VCaP (cell line): ENCODE data around the gene CTNND1.

ENCODE experiments used
- H3K27ac ChIP-seq: fragments of 450-650 bp; 2 replicates; pipeline ENCODE4 v1.5.1; 2017
- TF ChIP-seq, protein P1 (sequence below): fragments of 450-650 bp; conservative IDR thresholded peaks from 2 replicates; pipeline ENCODE4 v1.5.1; 2017; ENCODE audit warnings: mild to moderate bottlenecking, moderate library complexity

CTNND1 gene

DNA sequence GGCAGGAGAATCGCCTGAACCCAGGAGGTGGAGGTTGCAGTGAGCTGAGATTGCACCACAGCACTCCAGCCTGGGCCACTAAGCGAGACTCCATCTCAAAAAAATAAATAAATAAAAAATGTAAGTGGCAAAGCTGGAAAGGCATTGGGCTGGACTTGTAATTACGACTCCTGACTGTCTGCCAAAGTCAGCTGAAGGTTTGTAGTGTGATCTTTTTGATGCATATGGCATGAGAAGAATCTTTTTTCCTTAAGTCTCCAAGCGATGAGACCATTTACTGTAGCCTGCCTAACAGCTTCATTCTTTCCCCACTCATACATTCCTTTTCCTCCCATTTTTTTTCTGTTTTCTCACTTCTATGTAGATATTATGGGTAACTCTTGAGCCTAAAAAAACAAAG lies 24.8 kb downstream of the CTNND1 start:
- peak overlapping the region; percentile 33 for H3K27ac ChIP-seq

DNA sequence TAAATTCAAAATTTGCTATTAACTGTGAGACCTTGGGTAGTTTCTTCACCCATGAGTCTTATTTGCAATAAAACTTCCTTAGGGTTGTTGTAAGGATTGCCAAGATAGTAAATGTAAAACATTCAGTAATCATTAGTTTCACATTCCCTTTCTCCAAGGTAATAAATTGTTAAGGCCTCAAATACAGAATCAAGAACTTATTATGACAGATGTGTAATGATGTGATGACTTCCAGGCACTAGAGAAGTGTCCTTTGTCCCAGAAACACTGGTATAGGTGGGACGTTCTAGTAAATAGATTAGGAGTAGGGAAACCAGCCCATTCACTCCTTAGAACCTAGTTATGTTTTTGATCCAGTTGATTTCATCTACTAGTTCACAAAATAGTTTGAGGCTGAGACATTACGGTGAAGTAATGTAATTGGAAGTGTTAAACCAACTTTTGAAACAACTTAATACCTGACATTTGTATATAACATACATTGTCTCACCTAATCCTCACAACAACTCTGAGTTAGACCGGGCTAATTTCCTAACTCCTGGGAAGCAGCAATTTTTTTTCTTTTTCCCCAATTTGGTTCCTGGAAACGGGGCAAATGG lies 25.5 kb downstream of the CTNND1 start:
- peak overlapping the region; percentile 33 for H3K27ac ChIP-seq
- TF ChIP-seq, protein P1, sequence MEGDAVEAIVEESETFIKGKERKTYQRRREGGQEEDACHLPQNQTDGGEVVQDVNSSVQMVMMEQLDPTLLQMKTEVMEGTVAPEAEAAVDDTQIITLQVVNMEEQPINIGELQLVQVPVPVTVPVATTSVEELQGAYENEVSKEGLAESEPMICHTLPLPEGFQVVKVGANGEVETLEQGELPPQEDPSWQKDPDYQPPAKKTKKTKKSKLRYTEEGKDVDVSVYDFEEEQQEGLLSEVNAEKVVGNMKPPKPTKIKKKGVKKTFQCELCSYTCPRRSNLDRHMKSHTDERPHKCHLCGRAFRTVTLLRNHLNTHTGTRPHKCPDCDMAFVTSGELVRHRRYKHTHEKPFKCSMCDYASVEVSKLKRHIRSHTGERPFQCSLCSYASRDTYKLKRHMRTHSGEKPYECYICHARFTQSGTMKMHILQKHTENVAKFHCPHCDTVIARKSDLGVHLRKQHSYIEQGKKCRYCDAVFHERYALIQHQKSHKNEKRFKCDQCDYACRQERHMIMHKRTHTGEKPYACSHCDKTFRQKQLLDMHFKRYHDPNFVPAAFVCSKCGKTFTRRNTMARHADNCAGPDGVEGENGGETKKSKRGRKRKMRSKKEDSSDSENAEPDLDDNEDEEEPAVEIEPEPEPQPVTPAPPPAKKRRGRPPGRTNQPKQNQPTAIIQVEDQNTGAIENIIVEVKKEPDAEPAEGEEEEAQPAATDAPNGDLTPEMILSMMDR, result no peak

More for the DNA sequence above, 24.8 kb downstream of the CTNND1 start:
- TF ChIP-seq, protein P1, result no peak

DNA sequence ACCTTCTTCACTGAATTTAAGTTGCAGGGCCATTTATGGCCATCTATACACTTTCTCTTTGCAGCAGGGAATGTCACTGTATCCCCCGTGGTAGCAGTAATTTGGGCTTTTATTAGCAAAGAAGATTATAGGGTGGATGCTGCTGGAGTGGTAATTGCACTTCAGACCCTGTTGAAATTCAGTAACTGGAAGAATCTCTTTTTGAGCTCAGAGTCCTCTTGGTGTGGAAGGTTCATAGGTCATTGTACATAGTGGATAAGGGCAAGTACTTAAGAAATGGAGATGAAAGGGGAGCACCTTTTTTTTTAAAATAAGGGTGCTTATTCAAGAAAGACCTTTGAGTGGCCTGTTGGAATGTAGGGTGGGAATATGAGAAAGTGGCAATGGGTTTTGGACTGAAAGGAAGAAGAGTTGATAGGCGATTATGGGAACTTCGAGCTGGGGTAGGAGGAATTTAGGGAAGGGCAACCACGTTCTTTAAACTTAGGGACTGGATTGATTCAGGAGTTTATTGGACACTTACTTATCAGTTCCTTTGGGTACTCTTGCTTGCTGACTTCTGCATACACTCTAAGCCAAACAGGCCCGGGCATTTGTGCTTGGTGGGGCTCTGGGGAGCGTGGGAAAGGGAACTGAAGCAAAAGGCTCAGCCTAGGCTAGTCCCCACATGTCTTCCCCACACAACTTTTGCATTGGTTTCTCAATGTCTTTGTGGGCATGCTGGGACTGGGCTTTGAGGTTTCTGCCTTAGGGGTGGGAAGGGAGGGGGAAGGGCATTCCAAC lies 26.5 kb downstream of the CTNND1 start:
- TF ChIP-seq, protein P1, result no peak
- no peak overlapping the region for H3K27ac ChIP-seq

DNA sequence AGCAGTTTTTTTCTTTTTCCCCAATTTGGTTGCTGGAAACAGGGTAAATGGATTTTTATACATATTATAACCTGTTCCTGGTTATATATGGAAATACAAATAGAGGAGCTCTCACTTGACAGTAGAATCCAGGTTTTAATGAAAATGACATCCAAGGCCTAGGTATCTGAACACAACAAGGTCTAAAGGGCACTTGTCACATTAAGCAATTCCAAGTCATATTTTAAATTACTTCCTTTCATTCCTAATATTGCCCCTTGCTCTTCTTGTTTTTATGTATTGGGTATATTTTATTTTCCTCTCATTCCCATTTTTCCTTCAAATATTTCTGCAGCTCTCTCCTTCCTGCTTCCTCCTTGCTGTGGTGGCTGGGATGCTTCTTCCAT lies 27.1 kb downstream of the CTNND1 start:
- TF ChIP-seq, protein P1, result no peak
- no peak overlapping the region for H3K27ac ChIP-seq

DNA sequence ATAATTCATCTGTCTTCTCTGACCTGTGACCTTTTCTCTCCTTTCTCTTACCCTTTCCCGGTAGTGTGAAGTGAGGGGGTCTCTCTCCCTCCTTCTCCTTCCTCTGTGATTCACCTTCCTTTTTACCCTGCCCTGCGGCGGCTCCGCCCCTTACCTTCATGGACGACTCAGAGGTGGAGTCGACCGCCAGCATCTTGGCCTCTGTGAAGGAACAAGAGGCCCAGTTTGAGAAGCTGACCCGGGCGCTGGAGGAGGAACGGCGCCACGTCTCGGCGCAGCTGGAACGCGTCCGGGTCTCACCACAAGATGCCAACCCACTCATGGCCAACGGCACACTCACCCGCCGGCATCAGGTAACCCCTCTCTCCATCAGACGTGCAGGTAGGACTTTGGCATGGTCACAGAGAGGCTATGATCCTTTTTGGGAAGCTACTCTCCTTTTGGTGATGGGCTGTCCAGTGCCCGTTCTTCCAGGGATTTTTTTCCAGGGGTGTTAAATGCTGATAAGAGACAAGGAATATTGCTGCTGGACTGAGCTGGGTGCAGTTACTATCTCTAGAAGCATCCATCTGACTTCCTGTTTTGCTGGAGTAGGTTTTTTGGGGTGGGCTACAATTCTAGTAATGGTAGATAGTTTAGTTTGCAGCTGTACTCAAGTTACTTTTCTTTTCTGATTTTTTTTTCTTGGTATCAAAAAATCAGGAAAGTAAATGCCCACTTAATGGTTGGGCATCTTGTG lies 29.9 kb downstream of the CTNND1 start:
- H3K27ac ChIP-seq, result peak overlapping the region; percentile 50
- TF ChIP-seq, protein P1, result no peak

DNA sequence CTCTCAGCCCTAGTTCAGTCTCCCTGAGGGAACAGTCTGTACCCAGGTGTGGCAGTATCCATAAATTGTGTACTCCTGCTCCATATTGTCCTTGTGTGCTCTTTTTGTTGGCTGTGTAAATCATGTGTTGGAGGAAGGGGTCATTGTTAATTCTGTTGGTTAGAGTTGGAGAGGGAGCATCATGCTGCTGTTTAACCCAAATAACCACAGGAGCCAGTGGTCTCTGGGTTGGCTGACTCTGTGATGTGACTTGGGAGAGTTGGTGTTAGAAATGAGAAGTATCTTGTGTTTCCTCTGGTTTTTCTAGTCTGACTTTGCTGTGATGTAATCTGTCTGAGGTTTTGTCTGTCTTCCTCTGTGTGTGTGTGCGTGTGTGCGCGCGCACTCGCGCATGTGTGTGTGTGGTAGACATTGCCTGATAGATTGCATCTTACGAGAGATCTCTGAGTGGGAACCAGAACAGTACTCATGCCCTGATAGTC lies 30.5 kb downstream of the CTNND1 start:
- TF ChIP-seq, protein P1, result no peak
- H3K27ac ChIP-seq, result peak overlapping the region; percentile 50

DNA sequence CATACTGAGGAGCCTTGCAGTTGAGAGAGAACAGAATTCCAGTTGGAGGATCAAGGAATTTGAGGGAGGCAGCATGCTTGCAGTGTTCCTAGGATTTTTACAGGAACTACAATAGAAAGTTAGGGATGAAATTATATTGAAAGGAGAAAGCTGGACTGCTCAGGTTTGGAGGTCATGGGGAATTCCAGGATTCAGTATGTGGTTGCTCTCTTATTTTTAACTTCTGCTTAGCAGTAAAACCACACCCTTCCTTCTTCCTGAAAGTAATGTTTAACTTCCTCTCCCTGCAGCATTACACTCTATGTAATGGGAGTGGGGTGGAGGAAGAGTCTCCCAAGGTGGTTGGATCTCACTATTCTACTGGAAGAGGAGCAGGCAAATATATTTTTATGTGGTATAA lies 31.3 kb downstream of the CTNND1 start:
- TF ChIP-seq, protein P1, result no peak
- H3K27ac ChIP-seq, result peak overlapping the region; percentile 50
